GM19240 (cell line): ENCODE data around the gene LIMA1.
"Not testable (repeated sequence)": the region's sequence is repeated elsewhere in the genome, so short reads cannot be mapped to it uniquely, and the experiment has no call there.

ENCODE experiments used
- DNase-seq: peaks from one replicate; pipeline ENCODE4 v3.0.0; 2011; ENCODE audit warnings: low spot score; ENCODE audit not compliant: insufficient read length

The LIMA1 gene

DNA sequence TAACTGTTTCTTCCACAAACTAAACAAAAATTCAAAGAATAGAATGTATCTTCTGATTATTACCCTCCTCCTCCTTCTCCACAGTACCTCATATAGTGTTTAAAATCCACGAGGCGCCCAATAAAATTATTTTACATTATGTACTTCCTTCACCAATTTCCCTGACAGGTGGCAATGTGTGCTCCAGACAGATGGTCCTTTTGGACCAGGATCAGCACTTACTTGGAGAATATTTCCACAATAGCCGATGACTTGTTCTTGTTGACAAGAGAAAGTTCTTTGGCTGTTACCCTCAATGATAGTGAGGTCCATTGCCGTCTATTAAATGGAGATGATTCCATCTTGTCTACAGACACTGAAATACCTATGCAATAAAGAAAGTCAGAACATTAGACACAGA lies 34.9 kb downstream of the LIMA1 start:
- DNase-seq = no peak

DNA sequence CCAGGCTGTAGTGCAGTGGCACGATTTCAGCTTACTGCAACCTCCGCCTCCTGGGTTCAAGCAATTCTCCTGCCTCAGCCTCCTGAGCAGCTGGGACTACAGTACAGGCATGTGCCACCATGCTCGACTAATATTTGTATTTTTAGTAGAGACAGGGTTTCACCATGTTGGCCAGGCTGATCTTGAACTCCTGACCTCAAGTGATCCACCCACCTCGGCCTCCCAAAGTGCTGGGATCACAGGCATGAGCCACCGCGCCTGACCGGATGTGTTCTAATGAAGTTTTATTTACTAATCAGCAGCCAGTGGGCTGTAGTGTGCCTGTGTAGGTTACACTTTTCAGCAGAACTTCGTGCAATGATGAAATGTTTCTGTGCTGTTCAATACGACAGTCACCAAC lies 35.7 kb downstream of the LIMA1 start:
- not testable (repeated sequence) for DNase-seq

DNA sequence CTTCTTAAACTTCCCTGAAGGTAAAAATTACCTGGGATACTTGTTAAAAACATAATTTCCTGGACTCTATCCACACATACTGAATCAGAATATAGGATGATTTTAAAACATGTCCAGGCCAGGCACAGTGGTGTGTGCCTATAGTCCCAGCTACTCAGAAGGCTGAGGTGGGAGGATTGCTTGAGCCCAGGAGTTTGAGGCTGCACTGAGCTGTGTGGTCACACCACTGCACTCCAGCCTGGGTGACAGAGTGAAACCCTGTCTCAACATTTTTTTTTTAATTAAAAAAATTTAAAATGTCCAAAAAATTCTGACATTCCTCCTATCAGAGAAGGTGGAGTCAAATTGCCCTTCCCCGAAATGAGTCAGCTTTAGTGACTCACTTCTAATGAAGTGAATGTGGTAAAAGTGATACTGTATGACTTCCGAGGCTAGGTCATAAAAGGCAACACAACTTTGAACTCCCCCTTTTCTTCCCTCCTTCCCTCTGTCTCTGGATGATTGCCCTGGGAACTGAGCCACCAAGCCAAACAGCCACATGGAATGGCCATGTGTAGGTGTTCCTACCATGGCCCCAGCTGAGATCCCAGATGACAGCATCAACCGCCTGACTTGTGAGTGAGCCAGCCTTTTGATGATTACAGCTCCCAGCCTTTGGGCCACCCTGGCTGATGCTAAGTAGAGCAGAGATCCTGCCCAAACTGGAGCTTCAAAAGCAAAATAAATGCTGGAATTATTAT lies 36.3 kb downstream of the LIMA1 start:
- DNase-seq = no peak

DNA sequence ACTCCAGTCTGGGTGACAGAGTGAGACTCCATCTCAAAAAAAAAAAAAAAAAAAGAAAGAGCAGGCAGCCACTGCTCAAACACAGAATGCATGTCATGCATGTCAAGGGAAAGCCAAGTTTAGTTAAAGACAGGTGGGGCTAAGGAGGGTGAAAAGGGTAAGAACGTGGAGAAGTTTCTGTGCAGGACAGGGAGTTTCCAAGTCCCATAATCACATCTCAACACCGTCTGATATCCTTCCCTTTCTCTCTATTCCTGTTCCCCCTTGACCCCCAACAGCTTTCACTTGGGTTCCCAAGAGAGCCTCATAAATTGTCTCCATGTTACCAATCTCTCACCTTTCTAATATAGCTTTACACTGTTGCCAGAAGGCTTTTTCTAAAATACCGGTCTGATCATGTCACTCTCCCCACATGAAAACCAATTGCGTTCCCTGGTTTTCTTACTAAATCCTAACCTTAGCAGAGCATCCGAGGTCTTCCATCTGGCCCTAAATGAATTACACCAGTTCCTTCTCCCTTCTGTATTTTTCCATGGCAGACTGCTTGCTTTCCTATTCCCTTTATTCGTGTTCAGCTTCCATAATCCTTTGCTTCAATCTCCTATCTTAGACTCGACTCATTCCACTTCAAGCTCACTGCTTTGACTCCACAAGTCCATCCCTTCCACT lies 37.0 kb downstream of the LIMA1 start:
- no peak for DNase-seq

DNA sequence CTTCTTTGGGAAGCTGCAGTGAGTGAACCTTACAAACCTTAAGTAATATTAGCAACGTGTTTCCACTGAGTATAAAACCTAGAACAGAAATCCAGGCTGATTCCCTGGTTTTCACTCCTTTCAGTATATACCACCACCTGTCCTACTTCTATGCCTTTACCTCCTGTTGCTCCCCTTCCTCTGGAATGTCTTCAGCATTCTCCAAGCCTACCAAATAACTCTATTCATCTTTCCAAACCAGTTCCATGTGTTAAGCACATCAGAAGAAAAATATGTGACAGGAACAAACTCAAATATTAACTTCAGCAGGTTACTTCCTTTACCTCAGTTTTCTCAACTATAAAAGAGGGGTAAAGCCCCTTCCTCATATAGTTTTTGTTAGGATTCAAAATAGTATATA lies 39.8 kb downstream of the LIMA1 start:
- no peak for DNase-seq

DNA sequence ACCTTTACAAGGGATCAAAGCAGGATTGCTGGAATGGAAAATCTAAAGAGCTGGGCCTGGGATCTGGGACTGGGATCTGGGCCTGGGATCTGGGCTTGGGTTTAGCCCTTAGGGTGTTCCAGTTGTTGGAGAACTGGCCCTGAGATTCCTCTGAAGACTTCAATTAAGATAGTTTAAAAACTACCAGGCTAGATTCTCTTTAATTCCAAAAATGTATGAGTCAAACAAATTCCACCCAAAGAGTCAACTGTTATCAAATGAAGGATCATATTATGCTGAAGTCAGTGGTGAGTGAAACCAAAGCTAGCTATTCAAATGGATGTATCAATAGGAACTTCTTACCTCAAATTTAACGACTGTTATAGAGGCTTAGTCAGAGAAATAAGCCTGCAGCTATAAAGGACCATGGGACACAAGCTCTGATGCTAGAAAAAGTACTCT lies 40.5 kb downstream of the LIMA1 start:
- DNase-seq = no peak

DNA sequence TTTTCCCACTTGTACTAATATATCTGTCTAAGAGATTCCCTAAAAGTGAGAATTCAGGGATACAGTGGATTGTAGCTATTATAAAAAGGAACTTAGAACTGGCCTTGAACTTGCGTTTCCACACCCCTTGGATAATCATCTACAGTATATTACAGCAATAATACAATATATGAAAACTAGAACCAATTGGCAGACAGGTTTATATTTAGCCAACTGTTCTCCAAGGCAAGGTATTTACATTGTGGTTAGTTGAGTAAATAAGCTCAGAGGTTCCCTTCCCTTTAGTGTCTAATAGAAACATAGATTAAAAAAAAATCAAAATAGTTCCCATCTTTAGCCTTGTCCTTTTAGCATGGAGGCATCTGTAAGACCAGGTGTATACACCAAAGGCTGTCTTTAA lies 42.1 kb downstream of the LIMA1 start:
- no peak for DNase-seq

DNA sequence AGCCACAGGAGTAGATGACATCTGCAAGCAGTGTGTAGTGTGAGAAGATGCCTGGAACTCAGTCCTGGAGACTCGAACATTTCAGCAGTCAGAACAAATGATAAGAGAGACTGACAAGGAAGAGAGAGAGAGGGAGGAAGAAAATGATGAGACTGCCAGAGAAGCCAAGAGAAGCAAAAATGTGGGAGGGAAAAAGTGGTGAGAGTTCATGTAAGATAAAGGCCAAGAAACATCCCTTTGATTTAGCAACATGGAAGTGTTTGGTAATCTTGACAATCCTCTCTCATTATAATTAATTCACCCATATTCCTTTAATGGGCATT lies 42.6 kb downstream of the LIMA1 start:
- no peak for DNase-seq

DNA sequence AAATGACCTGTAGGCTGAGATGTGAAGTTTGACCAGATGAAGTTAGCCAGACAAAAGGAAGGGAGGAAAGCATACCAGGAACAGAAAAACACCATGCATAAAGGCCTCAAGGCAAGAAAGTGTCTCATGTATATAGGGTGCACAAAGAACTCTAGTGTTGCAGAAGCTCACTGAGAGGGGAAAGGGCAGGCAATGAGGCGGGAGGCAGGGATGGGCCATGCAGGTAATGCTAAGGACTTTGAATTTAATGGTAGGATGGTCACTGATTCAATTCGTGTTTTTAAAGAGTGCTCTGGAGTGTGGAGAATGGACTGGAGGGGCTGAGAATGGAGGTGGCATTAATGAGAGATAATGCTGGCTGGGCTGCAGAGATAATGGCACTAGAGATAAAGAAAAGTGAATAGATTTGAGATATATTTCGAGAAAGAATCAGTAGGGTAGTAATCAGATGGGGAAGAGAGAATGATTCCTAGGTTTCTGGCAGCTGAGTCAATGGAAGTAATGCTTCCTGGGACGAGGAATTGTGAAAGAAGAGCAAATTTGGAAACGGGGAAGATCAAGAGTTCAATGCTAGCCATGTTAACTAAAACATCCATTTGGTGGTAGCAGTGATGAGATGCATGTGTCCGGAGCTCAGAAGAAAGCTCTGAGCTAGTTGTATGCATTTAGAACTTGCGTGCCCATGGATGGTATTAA lies 43.1 kb downstream of the LIMA1 start:
- no peak for DNase-seq

DNA sequence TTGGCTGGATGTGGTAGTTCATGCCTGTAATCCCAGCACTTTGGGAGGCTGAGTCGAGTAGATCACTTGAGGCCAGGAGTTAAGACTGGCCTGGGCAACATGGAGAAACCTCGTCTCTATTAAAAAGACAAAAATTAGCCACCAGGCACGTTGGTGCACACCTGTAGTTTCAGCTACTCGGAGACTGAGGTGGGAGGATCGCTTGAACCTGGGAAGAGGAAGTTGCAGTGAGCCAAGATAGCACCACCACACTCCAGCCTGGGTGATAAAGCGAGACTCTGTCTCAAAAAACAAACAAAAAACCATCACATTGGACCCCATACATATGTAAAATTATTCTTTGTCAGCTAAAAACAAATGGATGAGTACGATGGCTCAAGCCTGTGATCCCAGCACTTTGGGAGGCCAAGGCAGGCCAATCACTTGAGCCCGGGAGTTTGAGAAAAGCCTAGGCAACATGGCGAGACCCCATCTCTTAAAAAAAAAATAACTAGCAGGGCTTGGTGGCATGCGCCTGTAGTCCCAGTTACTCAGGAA lies 43.9 kb downstream of the LIMA1 start:
- no peak for DNase-seq

DNA sequence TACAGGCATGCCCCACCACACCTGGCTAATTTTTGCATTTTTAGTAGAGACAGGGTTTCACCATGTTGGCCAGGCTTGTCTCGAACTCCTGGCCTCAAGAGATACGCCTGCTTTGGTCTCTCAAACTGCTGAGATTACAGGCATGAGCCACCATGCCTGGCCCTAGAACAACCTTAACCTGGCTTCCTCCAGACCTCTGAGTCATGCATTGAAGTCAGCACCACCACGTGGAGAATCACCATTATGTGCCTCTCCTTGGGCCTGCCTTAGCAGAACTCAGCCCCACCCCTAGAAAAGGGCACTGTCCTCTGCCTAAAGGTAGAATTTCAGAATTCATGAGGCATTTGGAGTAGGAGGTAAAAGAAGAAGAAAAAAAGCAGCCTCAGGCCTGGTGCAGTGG lies 49.0 kb downstream of the LIMA1 start:
- no peak for DNase-seq

DNA sequence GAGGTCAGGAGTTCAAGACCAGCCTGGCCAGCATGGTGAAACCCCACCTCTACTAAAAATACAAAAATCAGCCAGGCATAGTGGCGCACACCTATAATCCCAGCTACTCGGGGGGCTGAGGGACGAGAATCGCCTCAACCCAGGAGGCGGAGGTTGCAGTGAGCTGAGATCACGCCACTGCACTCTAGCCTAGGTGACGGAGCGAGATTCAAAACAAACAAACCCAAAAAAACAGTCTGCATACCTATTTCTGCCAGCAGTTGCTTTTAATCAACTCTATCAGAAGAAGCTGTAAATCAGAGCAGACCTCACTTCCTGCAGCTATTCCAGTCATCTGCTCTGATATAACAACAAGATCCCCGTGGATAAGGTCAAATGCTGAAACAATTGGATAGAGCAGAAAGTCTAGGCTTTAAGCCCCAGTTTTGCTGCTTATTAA lies 50.5 kb downstream of the LIMA1 start:
- no peak for DNase-seq

DNA sequence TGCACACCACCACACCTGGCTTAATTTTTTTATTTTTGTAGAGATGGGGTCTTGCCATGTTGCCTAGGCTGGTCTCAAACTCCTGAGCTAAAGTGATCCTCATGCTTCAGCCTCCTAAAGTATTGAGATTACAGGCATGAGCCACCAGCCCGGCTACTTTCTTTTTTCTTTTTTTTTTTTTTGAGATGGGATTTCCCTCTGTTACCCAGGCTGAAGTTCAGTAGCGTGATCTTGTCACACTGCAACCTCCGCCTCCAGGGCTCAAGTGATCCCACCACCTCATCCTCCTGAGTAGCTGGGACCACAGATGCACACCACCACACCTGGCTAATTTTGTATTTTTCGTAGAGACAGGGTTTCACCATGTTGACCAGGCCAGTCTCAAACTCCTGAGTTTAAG lies 51.1 kb downstream of the LIMA1 start:
- DNase-seq = no peak

DNA sequence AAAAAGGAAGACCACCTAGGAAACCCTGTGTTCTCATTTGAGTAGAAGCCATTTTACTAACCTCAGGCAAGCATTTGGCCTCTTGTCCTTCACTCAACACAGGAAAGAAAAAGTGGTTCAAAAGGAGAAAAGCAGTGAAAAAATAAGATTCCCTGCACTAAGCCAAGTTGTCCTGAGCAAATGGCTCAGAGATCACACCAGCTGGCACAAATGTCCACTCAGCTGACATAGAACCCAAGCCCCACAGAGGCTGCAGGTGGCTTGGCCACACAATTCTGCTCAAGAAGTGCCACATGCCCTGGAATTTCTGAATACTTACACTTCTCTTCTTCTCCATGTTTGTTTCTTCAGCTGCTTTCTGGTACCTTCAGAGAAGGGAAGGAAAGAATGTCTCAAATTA lies 52.0 kb downstream of the LIMA1 start:
- no peak for DNase-seq

DNA sequence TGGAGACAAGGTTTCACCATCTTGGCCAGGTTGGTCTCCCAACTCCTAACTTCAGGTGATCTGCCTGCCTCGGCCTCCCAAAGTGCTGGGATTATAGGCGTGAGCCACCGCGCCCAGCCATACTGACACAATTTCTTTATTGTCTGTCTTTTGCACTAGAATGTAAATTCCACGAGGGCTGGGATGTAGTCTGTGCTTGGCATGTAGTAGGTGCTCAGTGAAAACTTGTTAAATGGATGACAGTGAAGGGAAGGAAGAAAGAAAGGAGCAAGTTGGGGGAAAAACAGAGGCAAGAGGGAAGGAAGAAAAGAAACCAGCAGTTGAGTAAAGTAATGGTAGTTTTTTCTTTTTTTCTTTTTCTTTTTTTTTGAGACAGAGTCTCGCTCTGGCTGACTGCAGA lies 53.1 kb downstream of the LIMA1 start:
- no peak for DNase-seq

DNA sequence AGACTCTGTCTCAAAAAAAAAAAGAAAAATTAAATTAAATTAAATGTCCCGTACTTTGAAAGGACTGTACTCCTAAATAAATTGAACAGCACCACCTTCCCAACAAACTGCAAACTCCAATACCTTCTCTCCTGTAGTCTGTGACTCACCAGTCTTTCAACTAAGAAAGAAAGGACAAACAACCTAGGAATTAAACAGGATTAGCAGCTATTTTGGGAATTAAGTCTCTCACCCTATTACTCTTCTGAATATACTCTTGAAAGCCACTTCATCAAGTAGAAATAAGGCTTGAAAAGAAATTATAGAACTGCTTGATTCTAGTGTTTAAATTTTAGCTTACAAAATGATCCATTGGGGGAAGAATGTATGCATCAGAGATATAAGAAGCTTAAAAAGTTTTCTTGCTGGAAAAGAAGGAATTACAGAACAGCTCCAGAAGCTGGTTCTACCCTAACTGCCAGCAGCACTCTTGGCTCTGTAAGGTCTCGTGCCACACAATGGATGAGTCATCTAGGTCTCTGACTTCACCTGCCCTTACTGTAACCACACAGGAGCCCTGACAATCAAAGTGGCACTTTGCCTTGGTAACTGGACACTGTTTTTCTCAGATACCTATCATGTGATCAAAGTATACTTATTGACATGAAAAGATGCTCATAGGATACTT lies 59.2 kb downstream of the LIMA1 start:
- DNase-seq = no peak

DNA sequence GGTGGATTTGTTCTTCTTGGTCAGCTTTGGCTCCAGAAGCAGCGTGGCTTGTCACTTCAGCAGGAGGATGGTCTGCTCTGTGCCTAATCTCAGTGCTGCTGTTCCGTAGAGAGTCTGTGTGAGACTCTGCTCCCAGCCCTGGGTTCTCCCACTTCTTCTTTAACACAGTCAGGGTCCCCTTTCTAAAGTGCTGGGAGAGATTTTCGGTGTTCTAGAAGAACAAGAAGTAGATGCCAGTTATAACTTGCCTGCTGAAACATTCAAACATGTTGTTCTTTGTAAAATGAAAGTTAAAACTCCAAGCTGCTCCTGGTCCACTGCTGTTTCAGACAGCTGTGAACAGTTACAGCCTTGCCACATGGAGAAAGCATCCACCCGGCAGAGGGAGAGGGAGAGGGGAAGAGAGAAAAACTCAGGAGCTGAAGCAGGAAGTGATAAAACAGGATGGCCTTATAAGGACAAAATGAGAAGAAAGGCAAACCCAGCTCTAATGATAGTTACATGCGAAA lies 61.0 kb downstream of the LIMA1 start:
- DNase-seq = no peak

DNA sequence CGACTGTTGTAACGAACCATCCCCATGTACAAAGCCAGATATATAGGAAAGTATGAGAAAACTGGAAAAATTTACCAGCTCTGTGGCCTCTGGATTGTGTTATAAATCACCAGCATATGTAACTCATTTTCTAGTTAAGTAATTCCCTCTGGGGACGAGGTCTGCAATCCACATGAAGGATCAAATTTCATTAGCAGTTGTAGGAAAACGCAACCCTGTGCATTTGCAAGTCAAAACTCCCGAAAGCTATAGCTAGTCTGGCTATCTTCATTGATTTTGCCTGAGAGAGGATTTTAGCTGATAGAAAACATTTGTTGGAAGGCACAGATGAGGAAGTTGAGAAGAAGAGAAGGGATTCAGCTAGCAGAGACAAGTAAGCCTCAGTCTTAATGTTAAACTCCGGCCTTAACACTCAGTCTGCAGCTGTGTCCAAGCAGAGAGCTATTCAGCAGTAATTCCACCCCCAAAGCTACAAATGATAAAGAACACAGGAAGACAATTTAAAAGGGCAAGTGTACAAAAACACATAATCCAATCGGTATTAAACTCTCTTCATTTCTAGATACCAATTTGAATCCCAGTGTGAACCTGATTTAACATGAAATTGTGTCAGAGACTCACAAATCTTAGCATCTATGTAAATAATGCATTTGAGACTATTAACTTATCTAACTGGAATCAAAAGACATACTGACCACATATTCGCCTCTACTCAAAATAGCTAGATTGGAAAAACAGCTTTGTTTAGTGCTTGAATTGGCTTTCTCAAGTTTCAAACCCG lies 61.9 kb downstream of the LIMA1 start:
- no peak for DNase-seq

DNA sequence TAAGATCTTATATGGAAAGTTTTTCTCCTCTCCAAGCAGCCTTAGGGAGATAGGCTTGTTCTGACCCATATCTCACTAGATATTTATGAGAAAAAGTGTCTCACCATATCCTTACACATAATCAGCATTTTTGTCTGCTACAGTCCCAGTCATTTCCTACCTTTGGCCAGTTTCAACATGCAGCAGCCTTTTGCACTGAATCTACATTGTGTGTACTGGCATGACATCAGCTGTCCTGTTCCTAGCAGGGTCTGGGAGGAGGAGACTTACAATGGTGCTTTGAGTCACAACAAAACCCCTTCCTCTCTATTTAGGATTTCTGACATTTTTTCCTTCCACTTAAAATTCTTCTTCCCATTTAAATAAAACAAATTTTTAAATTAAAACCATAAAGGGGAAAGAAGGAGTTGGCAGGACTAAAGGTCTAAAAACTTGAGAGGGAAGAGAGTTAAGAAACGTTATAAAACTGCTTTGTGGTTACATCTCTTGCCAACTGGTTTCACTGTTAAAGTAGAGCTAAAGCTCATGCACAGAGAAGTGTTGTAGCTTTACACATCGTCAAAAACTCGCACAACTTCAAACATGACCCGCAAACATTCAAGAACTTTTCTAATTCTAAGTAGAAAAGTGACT lies 62.8 kb downstream of the LIMA1 start:
- DNase-seq = no peak

DNA sequence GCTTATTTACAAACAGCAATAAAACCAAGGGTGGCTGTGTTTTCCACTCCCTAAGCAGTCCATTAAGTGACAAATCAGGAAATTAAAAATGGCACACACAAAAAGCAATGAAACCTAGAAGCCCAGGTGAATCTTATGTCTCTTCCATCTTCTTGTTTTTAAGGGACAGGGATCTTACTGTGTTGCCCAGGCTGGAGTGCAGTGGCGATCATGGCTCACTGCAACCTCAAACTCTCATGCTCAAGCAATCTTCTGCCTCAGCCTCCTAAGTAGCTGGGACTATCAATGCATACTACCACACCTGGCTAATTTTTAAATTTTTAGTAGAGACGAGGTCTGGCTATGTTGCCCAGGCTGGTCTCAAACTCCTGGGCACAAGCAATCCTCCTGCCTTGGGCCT lies 63.8 kb downstream of the LIMA1 start:
- no peak for DNase-seq
